Liver (tissue), 9 donors: ENCODE measurements around the gene NMNAT2. TPM values are rescaled to one million over a fixed set of nuclear protein-coding genes. Genes with fewer than 3 reads are reported as not detected.

ENCODE experiments used
- DNase-seq: peaks from one replicate; pipeline ENCODE4 v3.0.0-alpha.2; 2017; ENCODE audit warnings: low spot score
- H3K27ac ChIP-seq, 2 donors: one replicate each; pipeline ENCODE4 v1.7.0; 2013; ENCODE audit warnings: inconsistent platforms in 2 of 2, low read length in 2 of 2, control low read depth in 1 of 2, low read depth in 1 of 2, mild to moderate bottlenecking in 1 of 2
- H3K27me3 ChIP-seq, 4 donors: one replicate each; pipeline versions ENCODE4 v1.6.1 to v1.7.0; 2013; ENCODE audit warnings: low read length in 3 of 4, inconsistent platforms in 1 of 4, mild to moderate bottlenecking in 1 of 4, moderate library complexity in 1 of 4; ENCODE audit not compliant: control insufficient read depth in 4 of 4, insufficient read depth in 4 of 4
- H3K36me3 ChIP-seq, 4 donors: one replicate each; pipeline versions ENCODE4 v1.6.1 to v1.7.0; 2013; ENCODE audit warnings: low read length in 3 of 4, mild to moderate bottlenecking in 3 of 4, low read depth in 1 of 4, moderate library complexity in 1 of 4; ENCODE audit not compliant: control insufficient read depth in 4 of 4, insufficient read depth in 3 of 4
- H3K4me1 ChIP-seq, 4 donors: one replicate each; pipeline versions ENCODE4 v1.6.1 to v1.7.0; 2013; ENCODE audit warnings: low read length in 3 of 4, mild to moderate bottlenecking in 3 of 4, moderate library complexity in 1 of 4; ENCODE audit not compliant: control insufficient read depth in 4 of 4, insufficient read depth in 4 of 4
- H3K4me3 ChIP-seq, 3 donors: one replicate each; pipeline versions ENCODE4 v1.6.1 to v1.7.0; 2013; ENCODE audit warnings: low read length in 3 of 3, control low read depth in 1 of 3, low read depth in 1 of 3, mild to moderate bottlenecking in 1 of 3
- H3K9ac ChIP-seq, 2 donors: one replicate each; pipeline ENCODE4 v1.7.0; 2013; ENCODE audit warnings: low read length in 2 of 2, mild to moderate bottlenecking in 2 of 2, moderate library complexity in 2 of 2, control low read depth in 1 of 2, low read depth in 1 of 2
- H3K9me3 ChIP-seq, 4 donors: one replicate each; pipeline versions ENCODE4 v1.6.1 to v1.7.0; 2013; ENCODE audit warnings: low read length in 3 of 4; ENCODE audit not compliant: control insufficient read depth in 4 of 4
- ATF3 ChIP-seq: IDR thresholded peaks from 2 replicates; pipeline ENCODE4 v1.6.1; 2016; ENCODE audit warnings: antibody characterized with exemption
- CTCF ChIP-seq: fragments of 150-350 bp; IDR thresholded peaks from 2 replicates; pipeline ENCODE4 v1.5.1; 2017; ENCODE audit warnings: improper control_type of control experiment, low read depth, low read length; ENCODE audit not compliant: missing input control
- EGR1 ChIP-seq, 2 donors: IDR thresholded peaks; 2 replicates each; pipeline ENCODE4 v1.6.1; 2016 to 2018; ENCODE audit warnings: antibody characterized with exemption in 2 of 2, low read depth in 2 of 2
- FOXA1 ChIP-seq: IDR thresholded peaks from 2 replicates; pipeline ENCODE4 v1.6.1; 2016; ENCODE audit warnings: antibody characterized with exemption
- GABPA ChIP-seq, 2 donors: IDR thresholded peaks in 1 of 2; conservative IDR thresholded peaks in 1 of 2; 2 replicates each; pipeline ENCODE4 v1.6.1; 2016; ENCODE audit warnings: antibody characterized with exemption in 2 of 2, mild to moderate bottlenecking in 1 of 2, moderate library complexity in 1 of 2
- HNF4A ChIP-seq, 2 donors: conservative IDR thresholded peaks; 2 replicates each; pipeline ENCODE4 v1.6.1; 2016; ENCODE audit warnings: antibody characterized with exemption in 2 of 2, mild to moderate bottlenecking in 2 of 2
- JUND ChIP-seq, 2 donors: IDR thresholded peaks; 2 replicates each; pipeline ENCODE4 v1.6.1; 2016; ENCODE audit warnings: antibody characterized with exemption in 2 of 2
- MAX ChIP-seq: IDR thresholded peaks from 2 replicates; pipeline ENCODE4 v1.6.1; 2016; ENCODE audit warnings: antibody characterized with exemption
- NR2F2 ChIP-seq: IDR thresholded peaks from 2 replicates; pipeline ENCODE4 v1.6.1; 2016; ENCODE audit warnings: antibody characterized with exemption
- RAD21 ChIP-seq, 2 donors: IDR thresholded peaks; 2 replicates each; pipeline ENCODE4 v1.6.1; 2016; ENCODE audit warnings: antibody characterized with exemption in 2 of 2, mild to moderate bottlenecking in 2 of 2
- REST ChIP-seq: IDR thresholded peaks from 2 replicates; pipeline ENCODE4 v1.6.1; 2016; ENCODE audit warnings: antibody characterized with exemption, mild to moderate bottlenecking
- SP1 ChIP-seq: IDR thresholded peaks from 2 replicates; pipeline ENCODE4 v1.6.1; 2018; ENCODE audit warnings: antibody characterized with exemption, mild to moderate bottlenecking
- TAF1 ChIP-seq: conservative IDR thresholded peaks from 2 replicates; pipeline ENCODE4 v1.6.1; 2016; ENCODE audit warnings: antibody characterized with exemption, mild to moderate bottlenecking
- YY1 ChIP-seq: IDR thresholded peaks from 2 replicates; pipeline ENCODE4 v1.6.1; 2016; ENCODE audit warnings: antibody characterized with exemption, mild to moderate bottlenecking
- WGBS: extraction: QIAGEN DNeasy Blood & Tissue Kit; methylation state at CpG from one replicate; pipeline ENCODE4 v1.1.7; 2013; 5-methylcytosine and 5-hydroxymethylcytosine counted together
- polyA plus RNA-seq, 2 donors: library from polyadenylated mRNA; stranded (reverse) in 1 of 2; unstranded in 1 of 2; fragments of 200-250 nt in 1 of 2; fragments of >200 nt in 1 of 2; fragmentation: Nextera tagmentation in 1 of 2; extraction: Ambion mirVana in 1 of 2; gene quantifications; one replicate each; pipeline versions ENCODE4 v1.2.1 to v1.2.3, GENCODE V29; 2013 to 2015
- total RNA-seq, 2 donors: library from RNA; depleted of rRNA; stranded (reverse); fragments of >200 nt; gene quantifications; one replicate each; pipeline ENCODE4 v1.2.3, GENCODE V29; 2014
- donor health status: healthy.
- donor health status: healthy.
- donor health status: healthy.
- donor health status: healthy.
- donor health status: healthy.

NMNAT2 gene
- total and polyA plus RNA-seq, 4 donors: under 0.01 to 0.07 (median 0.05) TPM; not detected in 1

- H3K4me3 ChIP-seq: no peak overlapping the region
- H3K27me3 ChIP-seq: peaks cover 0 to 2% (median 0%) of the 10 kb centered on the region in 4 donors
- H3K4me1 ChIP-seq: no peaks in the 10 kb centered on the region
- H3K36me3 ChIP-seq: no peaks in the 10 kb centered on the region
- WGBS: 82% methylated on average over 1 of the region's 1 CpG
- DNase-seq: no peak
- no peaks in the 10 kb centered on the region for H3K9me3 ChIP-seq
- H3K27ac ChIP-seq: no peak overlapping the region
- H3K9ac ChIP-seq: no peak overlapping the region
- TF ChIP-seq TAF1: no peak
- no peak for TF ChIP-seq ATF3
- no peak for TF ChIP-seq FOXA1
- TF ChIP-seq CTCF: no peak
- no peak for TF ChIP-seq HNF4A (conservative IDR thresholded peaks at IDR 0.05)
Observed at GRCh38 chr1:183353597-183353996, 64.6 kb downstream of the NMNAT2 start.

- Histone ChIP-seq H3K4me3 (no peak overlapping the region), H3K27ac (no peak overlapping the region), H3K9ac (no peak overlapping the region), H3K27me3 (no peaks in the 10 kb centered on the region), H3K4me1 (no peaks in the 10 kb centered on the region), H3K36me3 (no peaks in the 10 kb centered on the region), H3K9me3 (no peaks in the 10 kb centered on the region)
- TF ChIP-seq CTCF: no peak
- no peak for TF ChIP-seq FOXA1
- TF ChIP-seq JUND (IDR thresholded peaks at IDR 0.05): no peak
- no peak for TF ChIP-seq SP1
- TF ChIP-seq ATF3: no peak
- no peak for TF ChIP-seq YY1
- TF ChIP-seq NR2F2: no peak
- TF ChIP-seq MAX: no peak
- TF ChIP-seq RAD21 (IDR thresholded peaks at IDR 0.05): no peak
- DNase-seq: no peak
- WGBS: 52% methylated on average over 6 of the region's 6 CpGs
Observed at GRCh38 chr1:183349201-183349711, 68.9 kb downstream of the NMNAT2 start.

GRCh38 chr1:183346276-183346732, 71.9 kb downstream of the NMNAT2 start:
- H3K4me3 ChIP-seq: no peak overlapping the region
- DNase-seq: no peak
- no peak overlapping the region for H3K27ac ChIP-seq
- 31% methylated on average over 8 of the region's 8 CpGs for WGBS
- H3K36me3 ChIP-seq: no peaks in the 10 kb centered on the region
- H3K9ac ChIP-seq: no peak overlapping the region
- no peaks in the 10 kb centered on the region for H3K27me3 ChIP-seq
- no peaks in the 10 kb centered on the region for H3K9me3 ChIP-seq
- no peaks in the 10 kb centered on the region for H3K4me1 ChIP-seq
- no peak for TF ChIP-seq MAX
- TF ChIP-seq SP1: no peak
- no peak for TF ChIP-seq FOXA1
- no peak for TF ChIP-seq GABPA (IDR thresholded peaks at IDR 0.05 in 1 of 2, conservative IDR thresholded peaks at IDR 0.05 in 1 of 2)
- TF ChIP-seq REST: no peak
- no peak for TF ChIP-seq ATF3
- TF ChIP-seq CTCF: no peak
- TF ChIP-seq TAF1: no peak
- no peak for TF ChIP-seq EGR1 (IDR thresholded peaks at IDR 0.05; ENCODE audit: low read depth in 2 of 2)
- no peak for TF ChIP-seq NR2F2
